Measurements from ENCODE around the gene ATP6V0A1. TPM values are rescaled to one million over a fixed set of nuclear protein-coding genes. Genes with fewer than 3 reads are reported as not detected.

ATP6V0A1 gene
- total and polyA plus RNA-seq, 8 donors, result 13.1 to 435 (median 80.2) TPM

- no peak for DNase-seq
- 58 to 82% (median 79%) methylated on average over 10 to 11 of the region's 11 CpGs for WGBS, 5 donors
- Histone ChIP-seq H3K4me3 (no peak overlapping the region), H3K9me3 (no peaks in the 10 kb centered on the region), H3K27me3 (no peaks in the 10 kb centered on the region), H3K27ac (peak overlapping the region; percentile 67 to 93 (median 91)), H3K36me3 (peaks cover 5 to 26% (median 14%) of the 10 kb centered on the region in 4 donors), H3K4me1 (peaks cover 64 to 82% (median 71%) of the 10 kb centered on the region in 4 donors)
- TF ChIP-seq POLR2AphosphoS5 (IDR thresholded peaks at IDR 0.05) (no peak), POLR2A (IDR thresholded peaks at IDR 0.05) (no peak), EP300 (IDR thresholded peaks at IDR 0.05) (no peak), CTCF (IDR thresholded peaks at IDR 0.05) (no peak)
- intact Hi-C loops (cut with DNase I; ENCODE audit: low total_unique reads), result no loop called here
Observed at GRCh38 chr17:42521666-42522262, 63.1 kb downstream of the ATP6V0A1 start.

- no peak overlapping the region for H3K4me3 ChIP-seq
- no peaks in the 10 kb centered on the region for H3K27me3 ChIP-seq
- no peaks in the 10 kb centered on the region for H3K9me3 ChIP-seq
- peak overlapping the region; percentile 67 to 93 (median 91) for H3K27ac ChIP-seq
- H3K4me1 ChIP-seq, result peaks cover 59 to 82% (median 68%) of the 10 kb centered on the region in 4 donors
- 64 to 81% (median 72%) methylated on average over 9 of the region's 9 CpGs for WGBS, 5 donors
- TF ChIP-seq POLR2AphosphoS5 (IDR thresholded peaks at IDR 0.05), result no peak
- no peak for TF ChIP-seq POLR2A (IDR thresholded peaks at IDR 0.05)
- no peak for TF ChIP-seq EP300 (IDR thresholded peaks at IDR 0.05)
- no peak for TF ChIP-seq CTCF (IDR thresholded peaks at IDR 0.05)
- peaks cover 5 to 23% (median 13%) of the 10 kb centered on the region in 4 donors for H3K36me3 ChIP-seq
- no peak for DNase-seq
- intact Hi-C loops (cut with DNase I; ENCODE audit: low total_unique reads), result no loop called here
Observed at GRCh38 chr17:42522263-42522790, 63.6 kb downstream of the ATP6V0A1 start.

GRCh38 chr17:42522798-42523278 is 64.2 kb downstream of the ATP6V0A1 start:
- TF ChIP-seq CTCF (IDR thresholded peaks at IDR 0.05) (no peak), EP300 (IDR thresholded peaks at IDR 0.05) (no peak), POLR2AphosphoS5 (IDR thresholded peaks at IDR 0.05) (no peak), POLR2A (IDR thresholded peaks at IDR 0.05) (no peak)
- intact Hi-C loops (cut with DNase I; ENCODE audit: low total_unique reads), result no loop called here
- WGBS, 5 donors, result 84 to 96% (median 91%) methylated on average over 8 of the region's 8 CpGs
- no peak overlapping the region for H3K4me3 ChIP-seq
- H3K9me3 ChIP-seq, result no peaks in the 10 kb centered on the region
- DNase-seq, result no peak
- peak overlapping the region in 4 of 5 donors; percentile 90 to 93 (median 92) for H3K27ac ChIP-seq
- H3K27me3 ChIP-seq, result no peaks in the 10 kb centered on the region
- peaks cover 5 to 23% (median 13%) of the 10 kb centered on the region in 4 donors for H3K36me3 ChIP-seq
- H3K4me1 ChIP-seq, result peaks cover 54 to 82% (median 64%) of the 10 kb centered on the region in 4 donors

- H3K27ac ChIP-seq, result peak overlapping the region in 3 of 5 donors; percentile 58 to 93 (median 91)
- no peak for TF ChIP-seq POLR2A (IDR thresholded peaks at IDR 0.05)
- TF ChIP-seq EP300 (IDR thresholded peaks at IDR 0.05), result no peak
- TF ChIP-seq POLR2AphosphoS5 (IDR thresholded peaks at IDR 0.05), result no peak
- no peak for TF ChIP-seq CTCF (IDR thresholded peaks at IDR 0.05)
- no peaks in the 10 kb centered on the region for H3K9me3 ChIP-seq
- DNase-seq, result no peak
- no peaks in the 10 kb centered on the region for H3K27me3 ChIP-seq
- no peak overlapping the region for H3K4me3 ChIP-seq
- peaks cover 31 to 77% (median 46%) of the 10 kb centered on the region in 4 donors for H3K4me1 ChIP-seq
- WGBS, 5 donors, result 74 to 84% (median 76%) methylated on average over 2 of the region's 2 CpGs
- intact Hi-C loops (cut with DNase I; ENCODE audit: low total_unique reads), result loop anchor here (5.0 kb wide), 1 partner anchor 98 kb away; no protein-coding TSS in a partner anchor
- peaks cover 5 to 23% (median 13%) of the 10 kb centered on the region in 4 donors for H3K36me3 ChIP-seq
Observed at GRCh38 chr17:42525221-42525620, 66.5 kb downstream of the ATP6V0A1 start.
